Choroid plexus epithelial cell (primary cell): ENCODE measurements around the gene PIK3R3.
A peak's percentile ranks its signal among the peaks of the same experiment; 100 is the strongest.

Source experiments
- DNase-seq: peaks from one replicate; pipeline ENCODE4 v3.0.0-alpha.2; 2010; ENCODE audit warnings: low read depth
- H3K4me3 ChIP-seq: 2 replicates; pipeline ENCODE4 v1.5.1; 2011; ENCODE audit warnings: low read depth, mild to moderate bottlenecking, control low read depth, low read length, moderate library complexity
- CTCF ChIP-seq: conservative IDR thresholded peaks from 2 replicates; pipeline ENCODE4 v1.5.1; 2011; ENCODE audit warnings: low read depth, mild to moderate bottlenecking, control low read depth, inconsistent platforms, low read length, moderate library complexity

Gene PIK3R3

GRCh38 chr1:46002551-46003150 lies 129.8 kb downstream of the PIK3R3 start:
- DNase-seq: no peak
- TF ChIP-seq CTCF: no peak
- H3K4me3 ChIP-seq: no peak overlapping the region

DNA sequence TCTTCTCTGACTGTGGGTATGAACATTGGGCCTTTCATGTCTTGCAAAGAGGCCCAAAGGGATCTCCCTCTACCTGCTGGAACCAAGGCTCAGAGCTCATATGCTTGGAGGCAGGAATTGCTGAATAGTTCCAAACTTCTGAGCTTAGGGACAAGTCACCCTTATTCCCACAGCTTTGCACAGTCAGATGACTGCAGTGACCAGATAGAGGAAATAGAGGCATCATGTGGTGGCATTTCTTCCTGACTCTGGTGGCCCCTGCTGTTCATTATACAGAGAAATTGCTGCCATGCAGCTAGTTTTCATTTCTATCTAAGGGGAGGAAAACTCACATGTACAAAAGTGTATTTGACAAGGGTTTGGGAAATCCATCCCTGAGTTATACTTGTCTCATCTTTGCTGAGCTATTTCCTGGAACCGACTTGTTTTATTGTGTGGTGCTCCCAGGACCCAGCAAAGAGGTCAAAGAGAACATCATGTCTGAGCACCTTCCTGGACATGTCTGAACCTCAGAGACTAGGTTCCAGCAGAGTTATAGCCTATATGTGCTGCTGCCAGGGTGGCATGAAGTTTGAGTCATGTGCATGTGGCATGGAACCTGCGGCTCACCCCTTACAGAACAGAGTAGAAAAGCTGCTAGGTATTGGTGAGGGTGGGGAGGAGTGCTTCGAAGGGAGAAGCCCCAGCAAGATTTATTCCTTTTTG lies 131.2 kb downstream of the PIK3R3 start:
- no peak overlapping the region for H3K4me3 ChIP-seq
- no peak for DNase-seq
- no peak for TF ChIP-seq CTCF

- DNase-seq: peak; percentile 16
- TF ChIP-seq CTCF: no peak
- no peak overlapping the region for H3K4me3 ChIP-seq
These were observed 132.9 kb downstream of the PIK3R3 start for GRCh38 chr1:45999507-45999906.

- no peak for TF ChIP-seq CTCF
- H3K4me3 ChIP-seq: no peak overlapping the region
- no peak for DNase-seq
These were observed 134.3 kb downstream of the PIK3R3 start for GRCh38 chr1:45998020-45998617.

DNA sequence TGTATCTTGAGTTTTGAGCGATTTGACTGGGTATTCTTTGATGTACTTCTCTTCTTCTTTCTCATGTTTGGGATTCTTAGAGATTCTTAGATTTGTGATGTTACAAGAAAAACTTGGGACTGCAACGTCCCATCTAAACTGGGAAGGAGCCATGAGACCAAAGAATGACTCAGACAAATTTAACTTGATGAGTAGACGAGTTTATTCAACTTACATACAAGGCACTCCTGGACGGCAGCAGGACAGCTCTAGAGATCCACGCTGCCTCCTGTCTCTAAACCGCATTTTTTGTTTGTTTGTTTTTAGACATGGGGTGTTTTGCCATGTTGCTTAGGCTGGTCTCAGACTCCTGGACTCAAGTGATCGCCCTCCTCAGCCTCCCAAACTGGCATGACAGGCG lies 137.1 kb downstream of the PIK3R3 start:
- no peak for DNase-seq
- TF ChIP-seq CTCF: no peak
- H3K4me3 ChIP-seq: no peak overlapping the region

- no peak for TF ChIP-seq CTCF
- no peak for DNase-seq
- no peak overlapping the region for H3K4me3 ChIP-seq
These were observed 138.0 kb downstream of the PIK3R3 start for GRCh38 chr1:45994423-45994822.
